Sigmoid colon (tissue), 4 donors: ENCODE results near the gene DRC3.

Experiments used
- CTCF ChIP-seq, 4 experiments: fragments of 450-650 bp in 3 of 4; fragments of 200-600 bp in 1 of 4; IDR thresholded peaks; one replicate each; pipeline ENCODE4 v1.5.1; 2016 to 2019; ENCODE audit warnings: antibody characterized with exemption in 4 of 4, mild to moderate bottlenecking in 3 of 4, moderate library complexity in 2 of 4
- POLR2AphosphoS5 ChIP-seq, 4 donors: sonication (generic); formaldehyde crosslinking; IDR thresholded peaks; one replicate each; pipeline ENCODE4 v1.6.1; 2017; ENCODE audit warnings: antibody characterized with exemption in 4 of 4

- TF ChIP-seq CTCF (IDR thresholded peaks at IDR 0.05) (no peak), POLR2AphosphoS5 (IDR thresholded peaks at IDR 0.05) (no peak)
Observed at GRCh38 chr17:18028114-18028951, 55.7 kb downstream of the DRC3 start.
